Adrenal gland (tissue), 5 donors: Measurements from ENCODE around the gene USF3.

Experiments
- CTCF ChIP-seq, 6 experiments: fragments of 450-650 bp in 4 of 6; fragments of 200-600 bp in 2 of 6; sonication (generic) in 1 of 6; IDR thresholded peaks; 1 replicate in 5 of 6; 2 replicates in 1 of 6; pipeline versions ENCODE4 v1.5.1 to v1.8.0; 2016 to 2021; ENCODE audit warnings: antibody characterized with exemption in 6 of 6, mild to moderate bottlenecking in 2 of 6, moderate library complexity in 1 of 6
- POLR2A ChIP-seq, 2 donors: fragments of 450-650 bp; IDR thresholded peaks; one replicate each; pipeline ENCODE4 v1.6.1; 2017; ENCODE audit warnings: antibody characterized with exemption in 2 of 2, mild to moderate bottlenecking in 2 of 2, moderate library complexity in 1 of 2
- donor health status: DM: no; HTN: no; CAD: no.

GRCh38 chr3:113684271-113684819 is 12.1 kb downstream of the USF3 start:
- TF ChIP-seq CTCF (IDR thresholded peaks at IDR 0.05) (no peak), POLR2A (IDR thresholded peaks at IDR 0.05) (no peak)
